Uterus (tissue), 2 donors: ENCODE measurements around the gene ATP5MC2.

Experiments used
- CTCF ChIP-seq, 4 experiments: fragments of 200-600 bp in 2 of 4; fragments of 450-650 bp in 2 of 4; sonication (generic) in 2 of 4; IDR thresholded peaks; one replicate each; pipeline ENCODE4 v1.5.1; 2016 to 2019; ENCODE audit warnings: antibody characterized with exemption in 4 of 4, mild to moderate bottlenecking in 2 of 4, moderate library complexity in 1 of 4
- POLR2A ChIP-seq, 2 donors: fragments of 450-650 bp; IDR thresholded peaks; one replicate each; pipeline ENCODE4 v1.6.1; 2016; ENCODE audit warnings: antibody characterized with exemption in 2 of 2, mild to moderate bottlenecking in 1 of 2, moderate library complexity in 1 of 2

DNA sequence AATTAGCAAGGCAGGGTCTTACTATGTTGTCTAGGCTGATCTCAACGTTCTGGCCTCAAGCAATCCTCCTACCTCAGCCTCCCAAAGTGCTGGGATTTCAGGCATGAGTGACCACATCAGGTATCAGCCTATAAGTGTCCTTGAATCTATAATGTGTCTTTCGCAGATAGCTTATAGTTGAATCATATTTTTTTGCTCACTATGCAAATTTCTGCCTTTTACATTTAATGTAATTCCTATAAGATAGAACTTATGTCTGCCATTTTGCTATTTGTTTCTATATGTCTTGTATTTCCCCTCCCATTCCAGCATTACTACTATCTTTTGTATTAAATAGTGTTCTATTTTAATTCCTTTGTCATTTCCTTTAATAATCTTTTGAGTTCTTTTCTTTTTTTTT is 39.2 kb downstream of the ATP5MC2 start:
- TF ChIP-seq CTCF (IDR thresholded peaks at IDR 0.05) (no peak), POLR2A (IDR thresholded peaks at IDR 0.05) (no peak)
